ENCODE results near the gene AFAP1.

Gene AFAP1

GRCh38 chr4:7817877-7818398, 121.7 kb downstream of the AFAP1 start:
- TF ChIP-seq POLR2AphosphoS5 (IDR thresholded peaks at IDR 0.05; ENCODE audit: low read depth, low read length) = no peak
- TF ChIP-seq REST (IDR thresholded peaks at IDR 0.05; ENCODE audit: insufficient read depth in 1 of 2, low read depth in 2 of 2, low read length in 2 of 2) = no peak
- no peak for TF ChIP-seq TAF1 (IDR thresholded peaks at IDR 0.05; ENCODE audit: borderline replicate concordance, insufficient read depth, low read length)
- TF ChIP-seq SIN3A (IDR thresholded peaks at IDR 0.05; ENCODE audit: borderline replicate concordance, insufficient read depth, low read length) = no peak
- no peak for TF ChIP-seq FOXP2 (optimal IDR thresholded peaks at IDR 0.05; ENCODE audit: borderline replicate concordance, extremely low read depth, extremely low read length, insufficient read depth)

- no peak for TF ChIP-seq FOXP2 (optimal IDR thresholded peaks at IDR 0.05; ENCODE audit: borderline replicate concordance, extremely low read depth, extremely low read length, insufficient read depth)
- no peak for TF ChIP-seq TAF1 (IDR thresholded peaks at IDR 0.05; ENCODE audit: borderline replicate concordance, insufficient read depth, low read length)
- TF ChIP-seq POLR2AphosphoS5 (IDR thresholded peaks at IDR 0.05; ENCODE audit: low read depth, low read length) = no peak
- no peak for TF ChIP-seq REST (IDR thresholded peaks at IDR 0.05; ENCODE audit: insufficient read depth in 1 of 2, low read depth in 2 of 2, low read length in 2 of 2)
- TF ChIP-seq SIN3A (IDR thresholded peaks at IDR 0.05; ENCODE audit: borderline replicate concordance, insufficient read depth, low read length) = no peak
Measured at GRCh38 chr4:7816771-7817170, 122.9 kb downstream of the AFAP1 start.

GRCh38 chr4:7815981-7816380, 123.7 kb downstream of the AFAP1 start:
- TF ChIP-seq TAF1 (IDR thresholded peaks at IDR 0.05; ENCODE audit: borderline replicate concordance, insufficient read depth, low read length) = no peak
- TF ChIP-seq REST (IDR thresholded peaks at IDR 0.05; ENCODE audit: insufficient read depth in 1 of 2, low read depth in 2 of 2, low read length in 2 of 2) = no peak
- no peak for TF ChIP-seq POLR2AphosphoS5 (IDR thresholded peaks at IDR 0.05; ENCODE audit: low read depth, low read length)
- no peak for TF ChIP-seq FOXP2 (optimal IDR thresholded peaks at IDR 0.05; ENCODE audit: borderline replicate concordance, extremely low read depth, extremely low read length, insufficient read depth)
- no peak for TF ChIP-seq SIN3A (IDR thresholded peaks at IDR 0.05; ENCODE audit: borderline replicate concordance, insufficient read depth, low read length)

GRCh38 chr4:7815562-7815961, 124.1 kb downstream of the AFAP1 start:
- no peak for TF ChIP-seq FOXP2 (optimal IDR thresholded peaks at IDR 0.05; ENCODE audit: borderline replicate concordance, extremely low read depth, extremely low read length, insufficient read depth)
- TF ChIP-seq POLR2AphosphoS5 (IDR thresholded peaks at IDR 0.05; ENCODE audit: low read depth, low read length) = no peak
- TF ChIP-seq TAF1 (IDR thresholded peaks at IDR 0.05; ENCODE audit: borderline replicate concordance, insufficient read depth, low read length) = no peak
- TF ChIP-seq REST (IDR thresholded peaks at IDR 0.05; ENCODE audit: insufficient read depth in 1 of 2, low read depth in 2 of 2, low read length in 2 of 2) = no peak
- TF ChIP-seq SIN3A (IDR thresholded peaks at IDR 0.05; ENCODE audit: borderline replicate concordance, insufficient read depth, low read length) = no peak

GRCh38 chr4:7814451-7814850, 125.2 kb downstream of the AFAP1 start:
- TF ChIP-seq POLR2AphosphoS5 (IDR thresholded peaks at IDR 0.05; ENCODE audit: low read depth, low read length) (no peak), REST (IDR thresholded peaks at IDR 0.05; ENCODE audit: insufficient read depth in 1 of 2, low read depth in 2 of 2, low read length in 2 of 2) (no peak), FOXP2 (optimal IDR thresholded peaks at IDR 0.05; ENCODE audit: borderline replicate concordance, extremely low read depth, extremely low read length, insufficient read depth) (no peak), TAF1 (IDR thresholded peaks at IDR 0.05; ENCODE audit: borderline replicate concordance, insufficient read depth, low read length) (no peak), SIN3A (IDR thresholded peaks at IDR 0.05; ENCODE audit: borderline replicate concordance, insufficient read depth, low read length) (no peak)

Data from PFSK-1 (cell line).